Caco-2 (cell line): ENCODE measurements around the gene RAB22A. TPM values are rescaled to one million over a fixed set of nuclear protein-coding genes. Genes with fewer than 3 reads are reported as not detected.

ENCODE experiments used
- BruUV-seq: library from RNA; stranded (reverse); fragments of 400-500 nt; replicated peaks from 2 replicates; lab custom pipeline; 2021; lab: Mats Ljungman, UMichigan
- CTCF ChIA-PET: fragments of 300-600 bp; sonication (Branson Sonifier 250); formaldehyde crosslinking; loops from one replicate; lab custom pipeline; 2022; ENCODE audit warnings: antibody characterized with exemption; lab: Charles Lee
- POLR2A ChIA-PET: fragments of 300-600 bp; sonication (Branson Sonifier 250); formaldehyde crosslinking; loops from one replicate; lab custom pipeline; 2022; ENCODE audit warnings: antibody characterized with exemption; lab: Charles Lee
- DNase-seq, 2 experiments: peaks; one replicate each; pipeline versions ENCODE4 v3.0.0 to v3.0.0-alpha.2; 2020 to 2022
- H3K27me3 ChIP-seq: replicated peaks from 2 replicates; pipeline ENCODE4 v1.6.0; 2011; ENCODE audit warnings: low read length; ENCODE audit not compliant: control insufficient read depth, insufficient read depth
- H3K36me3 ChIP-seq: 2 replicates; pipeline ENCODE4 v1.5.1; 2011; ENCODE audit warnings: low read length; ENCODE audit not compliant: control insufficient read depth, insufficient read depth
- H3K4me1 ChIP-seq: fragments of 250-450 bp; sonication (Bioruptor Pico); 2 replicates; pipeline ENCODE4 v1.5.1; 2020; ENCODE audit warnings: mild to moderate bottlenecking
- H3K4me3 ChIP-seq: 2 replicates; pipeline ENCODE4 v1.5.1; 2011; ENCODE audit warnings: low read depth, mild to moderate bottlenecking, control low read depth, low read length
- H3K9me3 ChIP-seq: fragments of 250-450 bp; sonication (Bioruptor Pico); 2 replicates; pipeline ENCODE4 v1.5.1; 2020; ENCODE audit warnings: mild to moderate bottlenecking, moderate library complexity
- H3K27ac Mint-ChIP-seq: one replicate; pipeline ENCODE4 v1.8.0; 2022; ENCODE audit warnings: mixed read lengths; ENCODE audit not compliant: unreplicated experiment
- H3K27me3 Mint-ChIP-seq: one replicate; pipeline ENCODE4 v1.8.0; 2022; ENCODE audit warnings: mixed read lengths; ENCODE audit not compliant: insufficient read depth, unreplicated experiment
- H3K36me3 Mint-ChIP-seq: one replicate; pipeline ENCODE4 v1.8.0; 2022; ENCODE audit warnings: mild to moderate bottlenecking, mixed read lengths; ENCODE audit not compliant: insufficient read depth, unreplicated experiment
- H3K4me1 Mint-ChIP-seq: one replicate; pipeline ENCODE4 v1.8.0; 2022; ENCODE audit warnings: low read depth, mixed read lengths; ENCODE audit not compliant: unreplicated experiment
- H3K4me3 Mint-ChIP-seq: one replicate; pipeline ENCODE4 v1.8.0; 2022; ENCODE audit warnings: mild to moderate bottlenecking, moderate library complexity, mixed read lengths; ENCODE audit not compliant: unreplicated experiment
- H3K9me3 Mint-ChIP-seq: one replicate; pipeline ENCODE4 v1.8.0; 2022; ENCODE audit warnings: mixed read lengths; ENCODE audit not compliant: unreplicated experiment
- CTCF ChIP-seq, 2 experiments: fragments of 200-600 bp in 1 of 2; IDR thresholded peaks; 1 replicate in 1 of 2; 2 replicates in 1 of 2; pipeline versions ENCODE4 v1.5.1 to v1.8.0; 2011 to 2022; ENCODE audit warnings: antibody characterized with exemption in 1 of 2, control low read depth in 1 of 2, inconsistent platforms in 1 of 2, low read depth in 1 of 2, low read length in 1 of 2, mild to moderate bottlenecking in 1 of 2, moderate library complexity in 1 of 2; ENCODE audit not compliant: insufficient read depth in 1 of 2, severe bottlenecking in 1 of 2, unreplicated experiment in 1 of 2
- intact Hi-C: fragments of 100-400 bp; cut with micrococcal nuclease; formaldehyde crosslinking; loops from one replicate; pipeline ENCODE4 v1.10.0; 2022; ENCODE audit not compliant: unreplicated experiment
- total RNA-seq: library from RNA; stranded (reverse); gene quantifications from 2 replicates; pipeline ENCODE4 v1.2.3, GENCODE V29; 2022

Gene RAB22A
- total RNA-seq, 1 experiment from 2014 or later: 24.1 TPM

GRCh38 chr20:58331961-58332551 is 22.5 kb downstream of the RAB22A start:
- Mint-ChIP-seq H3K27ac (peak overlapping the region; percentile 17), H3K36me3 (peaks cover 5% of the 10 kb centered on the region), H3K4me3 (no peak overlapping the region), H3K9me3 (no peaks in the 10 kb centered on the region), H3K27me3 (no peaks in the 10 kb centered on the region), H3K4me1 (peaks cover 29% of the 10 kb centered on the region)
- BruUV-seq: no TSS peak
- ChIA-PET POLR2A (no interaction called here), CTCF (no interaction called here)
- peaks cover 9% of the 10 kb centered on the region for H3K4me1 ChIP-seq
- no peaks in the 10 kb centered on the region for H3K27me3 ChIP-seq
- DNase-seq: no peak
- no peaks in the 10 kb centered on the region for H3K9me3 ChIP-seq
- no peaks in the 10 kb centered on the region for H3K36me3 ChIP-seq
- intact Hi-C loops: loop anchor here (2.0 kb wide), 1 partner anchor 41 kb away; no protein-coding TSS in a partner anchor
- no peak overlapping the region for H3K4me3 ChIP-seq
- no peak for TF ChIP-seq CTCF (IDR thresholded peaks at IDR 0.05; ENCODE audit: insufficient read depth in 1 of 2, low read depth in 1 of 2, low read length in 1 of 2, severe bottlenecking in 1 of 2, unreplicated experiment in 1 of 2)

- H3K9me3 Mint-ChIP-seq: peaks cover 25% of the 10 kb centered on the region
- peaks cover 22% of the 10 kb centered on the region for H3K36me3 Mint-ChIP-seq
- no peak overlapping the region for H3K4me3 Mint-ChIP-seq
- H3K27ac Mint-ChIP-seq: no peak overlapping the region
- Histone ChIP-seq H3K4me1 (peaks cover 35% of the 10 kb centered on the region), H3K9me3 (no peaks in the 10 kb centered on the region), H3K27me3 (no peaks in the 10 kb centered on the region), H3K4me3 (no peak overlapping the region), H3K36me3 (peaks cover 5% of the 10 kb centered on the region; the same call in 1 of the 2 replicates)
- BruUV-seq: no TSS peak
- TF ChIP-seq CTCF (IDR thresholded peaks at IDR 0.05; ENCODE audit: insufficient read depth in 1 of 2, low read depth in 1 of 2, low read length in 1 of 2, severe bottlenecking in 1 of 2, unreplicated experiment in 1 of 2): no peak
- H3K27me3 Mint-ChIP-seq: no peaks in the 10 kb centered on the region
- DNase-seq: no peak
- ChIA-PET POLR2A (no interaction called here), CTCF (no interaction called here)
- intact Hi-C loops: no loop called here
- peaks cover 32% of the 10 kb centered on the region for H3K4me1 Mint-ChIP-seq
Observed at GRCh38 chr20:58339741-58340140, 30.2 kb downstream of the RAB22A start.

- H3K9me3 Mint-ChIP-seq: peaks cover 25% of the 10 kb centered on the region
- no TSS peak for BruUV-seq
- TF ChIP-seq CTCF (IDR thresholded peaks at IDR 0.05; ENCODE audit: insufficient read depth in 1 of 2, low read depth in 1 of 2, low read length in 1 of 2, severe bottlenecking in 1 of 2, unreplicated experiment in 1 of 2): no peak
- H3K27me3 Mint-ChIP-seq: no peaks in the 10 kb centered on the region
- peaks cover 22% of the 10 kb centered on the region for H3K36me3 Mint-ChIP-seq
- H3K4me3 ChIP-seq: no peak overlapping the region
- ChIA-PET CTCF (no interaction called here), POLR2A (no interaction called here)
- peaks cover 5% of the 10 kb centered on the region; the same call in 1 of the 2 replicates for H3K36me3 ChIP-seq
- no peaks in the 10 kb centered on the region for H3K27me3 ChIP-seq
- H3K9me3 ChIP-seq: no peaks in the 10 kb centered on the region
- H3K4me1 ChIP-seq: peaks cover 35% of the 10 kb centered on the region
- no peak overlapping the region for H3K4me3 Mint-ChIP-seq
- peaks cover 32% of the 10 kb centered on the region for H3K4me1 Mint-ChIP-seq
- intact Hi-C loops: no loop called here
- no peak overlapping the region for H3K27ac Mint-ChIP-seq
- DNase-seq: no peak
Observed at GRCh38 chr20:58340151-58340550, 30.6 kb downstream of the RAB22A start.
